Measurements from ENCODE around the gene CEL.
"Not testable (repeated sequence)": the region's sequence is repeated elsewhere in the genome, so short reads cannot be mapped to it uniquely, and the experiment has no call there.

The CEL gene

GRCh38 chr9:133089271-133089671 lies 27.5 kb downstream of the CEL start:
- no peak for DNase-seq (ENCODE audit: low spot score)
- TF ChIP-seq CTCF (IDR thresholded peaks at IDR 0.05; ENCODE audit: extremely low read depth, missing control alignments) = no peak

GRCh38 chr9:133090187-133090586 lies 28.4 kb downstream of the CEL start:
- no peak for DNase-seq (ENCODE audit: low spot score)

GRCh38 chr9:133090752-133091385 lies 29.1 kb downstream of the CEL start:
- no peak for DNase-seq (ENCODE audit: low spot score)
- no peak for TF ChIP-seq CTCF (IDR thresholded peaks at IDR 0.05; ENCODE audit: extremely low read depth, missing control alignments)

More at GRCh38 chr9:133090187-133090586, 28.4 kb downstream of the CEL start:
- no peak for TF ChIP-seq CTCF (IDR thresholded peaks at IDR 0.05; ENCODE audit: extremely low read depth, missing control alignments)

- not testable (repeated sequence) for DNase-seq (ENCODE audit: low spot score)
Observed at GRCh38 chr9:133094351-133094750, 32.6 kb downstream of the CEL start.

- DNase-seq (ENCODE audit: low spot score) = no peak
- TF ChIP-seq CTCF (IDR thresholded peaks at IDR 0.05; ENCODE audit: extremely low read depth, missing control alignments) = no peak
Observed at GRCh38 chr9:133094842-133095393, 33.1 kb downstream of the CEL start.

GRCh38 chr9:133098104-133098754 lies 36.4 kb downstream of the CEL start:
- DNase-seq (ENCODE audit: low spot score) = no peak
- TF ChIP-seq CTCF (IDR thresholded peaks at IDR 0.05; ENCODE audit: extremely low read depth, missing control alignments) = no peak

GRCh38 chr9:133098871-133099270 lies 37.1 kb downstream of the CEL start:
- TF ChIP-seq CTCF (IDR thresholded peaks at IDR 0.05; ENCODE audit: extremely low read depth, missing control alignments) = no peak
- DNase-seq (ENCODE audit: low spot score) = no peak

Data from GM20000 (cell line).